ENCODE measurements around the gene OXLD1. TPM values are rescaled to one million over a fixed set of nuclear protein-coding genes. Genes with fewer than 3 reads are reported as not detected.

Gene OXLD1
- total RNA-seq, 1 experiment from 2014 or later = 46.7 TPM

GRCh38 chr17:81683584-81684441, 17.4 kb upstream of the OXLD1 start, which contains the start of the genes ARL16 and HGS:
Gene ARL16, minus strand, starts transcription at chr17:81683797. Its CDS starts 44 bp downstream, at chr17:81683753.
Gene HGS, plus strand, starts transcription at chr17:81684011. Its CDS starts 56 bp downstream, at chr17:81684067.
- ATAC-seq (peak; percentile 87), DNase-seq (peak; percentile 99)
- peaks cover 41% of the 10 kb centered on the region for H4K20me1 ChIP-seq (ENCODE audit: low read length)
- no peaks in the 10 kb centered on the region for H3K9me3 ChIP-seq (ENCODE audit: low read length)
- intact Hi-C loops (cut with micrococcal nuclease) = no loop called here
- CTCF ChIA-PET = interaction anchor here (0.8 kb wide), 1 partner anchor 18 kb away, joined by 3 read pairs; no protein-coding TSS in a partner anchor
- H3F3A ChIP-seq (ENCODE audit: low read length, unreplicated experiment) = peaks cover 5% of the 10 kb centered on the region
- H3K9ac ChIP-seq (ENCODE audit: low read length) = peak within 1 kb of the TSS; percentile 95
- no peak for TF ChIP-seq EZH2 (IDR thresholded peaks at IDR 0.05; ENCODE audit: low read length, unreplicated experiment)
- TF ChIP-seq EZH2phosphoT487 (IDR thresholded peaks at IDR 0.05; ENCODE audit: borderline replicate concordance, low read length) = no peak
- TF ChIP-seq CTCF (conservative IDR thresholded peaks at IDR 0.05; ENCODE audit: low read depth, low read length) = no peak
- peaks cover 24% of the 10 kb centered on the region for H3K4me1 ChIP-seq (ENCODE audit: insufficient read depth, low read length)
- H3K79me2 ChIP-seq (ENCODE audit: low read length) = peaks cover 78% of the 10 kb centered on the region
- no peaks in the 10 kb centered on the region for H3K9me2 ChIP-seq (replicated peaks; ENCODE audit: low read length)
- BruUV-seq (replicated peaks) = no TSS peak
- H3K27ac ChIP-seq (ENCODE audit: low read length) = peak within 1 kb of the TSS; percentile 94
- peak within 1 kb of the TSS; percentile 87 for H3K4me3 ChIP-seq (ENCODE audit: low read length)
- peaks cover 30% of the 10 kb centered on the region for H3K36me3 ChIP-seq (ENCODE audit: low read depth, low read length)
- POLR2A ChIA-PET (ENCODE audit: unreplicated experiment) = interaction anchor here (0.8 kb wide), 1 partner anchor 17 kb away, joined by 3 read pairs; no protein-coding TSS in a partner anchor
- H3K27me3 ChIP-seq (ENCODE audit: low read length) = no peaks in the 10 kb centered on the region
- peak within 1 kb of the TSS; percentile 83 for H2AFZ ChIP-seq (ENCODE audit: low read length)
- H3K4me2 ChIP-seq (ENCODE audit: low read length) = peak within 1 kb of the TSS; percentile 96

- BruUV-seq (replicated peaks) = no TSS peak
- peak overlapping the region; percentile 82 for H3K4me2 ChIP-seq (ENCODE audit: low read length)
- CTCF ChIA-PET = interaction anchor here (0.8 kb wide), 1 partner anchor 18 kb away, joined by 3 read pairs; no protein-coding TSS in a partner anchor
Observed at GRCh38 chr17:81683208-81683583, 16.8 kb upstream of the OXLD1 start.

More at GRCh38 chr17:81683208-81683583, 16.8 kb upstream of the OXLD1 start:
- Histone ChIP-seq H3K9ac (ENCODE audit: low read length) (peak overlapping the region; percentile 95), H3K4me1 (ENCODE audit: insufficient read depth, low read length) (peaks cover 24% of the 10 kb centered on the region), H3K4me3 (ENCODE audit: low read length) (peak overlapping the region; percentile 87), H4K20me1 (ENCODE audit: low read length) (peaks cover 34% of the 10 kb centered on the region), H3K36me3 (ENCODE audit: low read depth, low read length) (peaks cover 24% of the 10 kb centered on the region), H3K27me3 (ENCODE audit: low read length) (no peaks in the 10 kb centered on the region), H3F3A (ENCODE audit: low read length, unreplicated experiment) (peaks cover 5% of the 10 kb centered on the region), H3K9me2 (replicated peaks; ENCODE audit: low read length) (no peaks in the 10 kb centered on the region), H2AFZ (ENCODE audit: low read length) (peak overlapping the region; percentile 83), H3K79me2 (ENCODE audit: low read length) (peaks cover 72% of the 10 kb centered on the region), H3K9me3 (ENCODE audit: low read length) (no peaks in the 10 kb centered on the region), H3K27ac (ENCODE audit: low read length) (peak overlapping the region; percentile 38)
- POLR2A ChIA-PET (ENCODE audit: unreplicated experiment) = interaction anchor here (0.5 to 0.8 kb wide), 2 partner anchors 18 to 42 kb away, joined by 3 to 9 read pairs; no protein-coding TSS in a partner anchor
- intact Hi-C loops (cut with micrococcal nuclease) = no loop called here
- ATAC-seq (peak; percentile 0), DNase-seq (no peak)
- TF ChIP-seq EZH2 (IDR thresholded peaks at IDR 0.05; ENCODE audit: low read length, unreplicated experiment) (no peak), EZH2phosphoT487 (IDR thresholded peaks at IDR 0.05; ENCODE audit: borderline replicate concordance, low read length) (no peak), CTCF (conservative IDR thresholded peaks at IDR 0.05; ENCODE audit: low read depth, low read length) (no peak)

Data from PC-3 (cell line).